Measurements from ENCODE around the gene PCCA. TPM values are rescaled to one million over a fixed set of nuclear protein-coding genes. Genes with fewer than 3 reads are reported as not detected.

PCCA gene
- total RNA-seq, 2 donors from 2014 or later, result 52.7 to 66.4 TPM

DNA sequence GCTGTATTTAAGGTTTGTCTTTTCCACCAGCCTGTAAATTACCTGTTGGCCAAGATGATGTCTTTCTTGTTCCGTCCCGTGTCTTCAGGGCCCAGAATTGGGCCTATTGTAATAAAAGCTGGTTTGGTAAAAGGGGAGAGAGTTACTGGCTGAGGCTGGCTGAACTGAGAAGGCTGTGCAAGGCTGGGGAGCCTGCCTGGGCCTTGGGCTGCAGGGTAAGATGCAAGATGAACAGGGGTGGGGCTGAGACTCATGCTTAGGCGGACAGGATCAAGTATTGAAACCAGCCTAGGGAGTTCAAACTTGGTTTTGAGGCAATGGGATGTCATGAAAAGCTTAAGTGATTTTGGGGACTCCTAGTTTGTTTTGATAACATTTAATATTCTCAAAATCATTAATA, 142.3 kb downstream of the PCCA start:
- WGBS, result 85% methylated on average over 3 of the region's 3 CpGs
- no peaks in the 10 kb centered on the region for H3K36me3 ChIP-seq
- H3K9me3 ChIP-seq, result no peaks in the 10 kb centered on the region
- peaks cover 8% of the 10 kb centered on the region for H3K4me1 ChIP-seq (replicated peaks)
- intact Hi-C loops (cut with DNase I), result loop anchor here (10.0 kb wide), 2 partner anchors 284 to 616 kb away; no protein-coding TSS in a partner anchor
- no peak for DNase-seq (ENCODE audit: low spot score)
- no peak overlapping the region for H3K4me3 ChIP-seq
- peak overlapping the region; percentile 68 to 76 for H3K27ac ChIP-seq
- H3K27me3 ChIP-seq (replicated peaks; ENCODE audit: insufficient read depth), result no peaks in the 10 kb centered on the region
- TF ChIP-seq POLR2A (IDR thresholded peaks at IDR 0.05) (no peak), POLR2AphosphoS5 (IDR thresholded peaks at IDR 0.05) (no peak), CTCF (IDR thresholded peaks at IDR 0.05) (no peak)

DNA sequence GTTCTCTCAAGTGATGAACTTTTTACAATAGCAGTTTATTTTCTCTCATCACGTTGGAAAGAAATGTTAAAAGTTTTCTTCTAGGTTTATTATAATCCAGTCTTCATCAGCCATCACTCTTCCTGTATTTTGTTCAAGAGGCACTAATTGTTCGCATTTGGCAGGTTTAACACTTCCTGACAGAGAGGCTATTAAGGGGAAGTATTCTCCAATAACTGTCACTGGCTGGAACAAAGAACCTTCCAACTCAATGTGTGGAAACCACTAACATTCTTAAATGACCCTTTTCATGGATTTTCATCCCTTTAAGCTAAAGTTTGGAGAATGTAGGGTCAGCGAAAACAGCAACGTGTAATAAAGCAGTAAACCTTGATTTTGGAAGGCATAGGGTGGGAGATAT, 145.1 kb downstream of the PCCA start:
- intact Hi-C loops (cut with DNase I), result loop anchor here (10.0 kb wide), 2 partner anchors 281 to 619 kb away; no protein-coding TSS in a partner anchor
- Histone ChIP-seq H3K4me1 (replicated peaks) (peaks cover 8% of the 10 kb centered on the region), H3K27ac (no peak overlapping the region), H3K9me3 (no peaks in the 10 kb centered on the region), H3K4me3 (no peak overlapping the region), H3K27me3 (replicated peaks; ENCODE audit: insufficient read depth) (no peaks in the 10 kb centered on the region), H3K36me3 (no peaks in the 10 kb centered on the region)
- WGBS, result 49% methylated on average over 4 of the region's 4 CpGs
- TF ChIP-seq POLR2AphosphoS5 (IDR thresholded peaks at IDR 0.05), result no peak
- TF ChIP-seq POLR2A (IDR thresholded peaks at IDR 0.05), result no peak
- TF ChIP-seq CTCF (IDR thresholded peaks at IDR 0.05), result no peak
- DNase-seq (ENCODE audit: low spot score), result no peak

GRCh38 chr13:100234524-100235136, 145.7 kb downstream of the PCCA start:
- H3K27me3 ChIP-seq (replicated peaks; ENCODE audit: insufficient read depth), result no peaks in the 10 kb centered on the region
- 74% methylated on average over 4 of the region's 4 CpGs for WGBS
- intact Hi-C loops (cut with DNase I), result loop anchor here (5.0 to 10.0 kb wide), 4 partner anchors 280 to 620 kb away; no protein-coding TSS in a partner anchor

GRCh38 chr13:100235311-100235901, 146.5 kb downstream of the PCCA start:
- DNase-seq (ENCODE audit: low spot score), result peak; percentile 26
- H3K4me3 ChIP-seq, result no peak overlapping the region
- WGBS, result 19% methylated on average over 5 of the region's 5 CpGs
- H3K27me3 ChIP-seq (replicated peaks; ENCODE audit: insufficient read depth), result no peaks in the 10 kb centered on the region
- no peak for TF ChIP-seq POLR2A (IDR thresholded peaks at IDR 0.05)
- TF ChIP-seq POLR2AphosphoS5 (IDR thresholded peaks at IDR 0.05), result peak; percentile 8
- peak in 3 of 4 experiments; percentile 23 to 68 (median 62) for TF ChIP-seq CTCF (IDR thresholded peaks at IDR 0.05)
- peaks cover under 1% of the 10 kb centered on the region for H3K4me1 ChIP-seq (replicated peaks)
- H3K36me3 ChIP-seq, result no peaks in the 10 kb centered on the region
- no peaks in the 10 kb centered on the region for H3K9me3 ChIP-seq
- no peak overlapping the region for H3K27ac ChIP-seq
- intact Hi-C loops (cut with DNase I), result loop anchor here (5.0 to 10.0 kb wide), 4 partner anchors 279 to 621 kb away; no protein-coding TSS in a partner anchor

More at GRCh38 chr13:100234524-100235136, 145.7 kb downstream of the PCCA start:
- Histone ChIP-seq H3K36me3 (no peaks in the 10 kb centered on the region), H3K27ac (no peak overlapping the region), H3K4me3 (no peak overlapping the region), H3K4me1 (replicated peaks) (peaks cover 8% of the 10 kb centered on the region), H3K9me3 (no peaks in the 10 kb centered on the region)
- DNase-seq (ENCODE audit: low spot score), result no peak
- TF ChIP-seq POLR2A (IDR thresholded peaks at IDR 0.05), result no peak
- no peak for TF ChIP-seq POLR2AphosphoS5 (IDR thresholded peaks at IDR 0.05)
- no peak for TF ChIP-seq CTCF (IDR thresholded peaks at IDR 0.05)

All from prostate gland (tissue), 2 donors.